SU-DHL-6 (cell line): ENCODE measurements around the gene RCAN3.
A peak's percentile ranks its signal among the peaks of the same experiment; 100 is the strongest.

Source experiments
- H2AFZ ChIP-seq: fragments of 200-600 bp; sonication (generic); 2 replicates; pipeline ENCODE4 v1.6.1; 2014; ENCODE audit warnings: low read depth, mild to moderate bottlenecking, moderate library complexity, mixed read lengths, antibody characterized with exemption, low read length; ENCODE audit not compliant: severe bottlenecking
- H3F3A ChIP-seq: fragments of 200-600 bp; shearing (Covaris generic); 2 replicates; pipeline ENCODE4 v1.6.0; 2016; ENCODE audit warnings: antibody characterized with exemption, mild to moderate bottlenecking; ENCODE audit not compliant: insufficient read depth
- H3K27ac ChIP-seq: fragments of 200-600 bp; sonication (generic); 2 replicates; pipeline ENCODE4 v1.5.1; 2016; ENCODE audit warnings: low read depth, mild to moderate bottlenecking, low read length, moderate library complexity, mixed read lengths
- H3K27me3 ChIP-seq: fragments of 200-600 bp; sonication (generic), shearing (Covaris generic); 2 replicates; pipeline ENCODE4 v1.6.0; 2014; ENCODE audit warnings: mild to moderate bottlenecking, low read length
- H3K36me3 ChIP-seq: fragments of 200-600 bp; sonication (generic); 2 replicates; pipeline ENCODE4 v1.6.1; 2014; ENCODE audit warnings: mild to moderate bottlenecking, low read length, mixed read lengths
- H3K4me2 ChIP-seq: fragments of 300-600, 200-600 bp; shearing (Covaris generic), sonication (generic); 2 replicates; pipeline ENCODE4 v1.6.0; 2014; ENCODE audit warnings: low read length, low read depth, mild to moderate bottlenecking; ENCODE audit not compliant: poor library complexity, severe bottlenecking
- H3K4me3 ChIP-seq: fragments of 200-600 bp; sonication (generic); 2 replicates; pipeline ENCODE4 v1.5.1; 2014; ENCODE audit warnings: antibody characterized with exemption, low read length, mild to moderate bottlenecking, mixed read lengths; ENCODE audit not compliant: insufficient read depth, poor library complexity, severe bottlenecking
- H3K79me2 ChIP-seq: fragments of 200-600 bp; sonication (generic); 2 replicates; pipeline ENCODE4 v1.6.1; 2014; ENCODE audit warnings: mild to moderate bottlenecking, low read length, moderate library complexity; ENCODE audit not compliant: insufficient read depth
- H3K9ac ChIP-seq: fragments of 200-600 bp; sonication (generic); 2 replicates; pipeline ENCODE4 v1.7.0; 2014; ENCODE audit warnings: mild to moderate bottlenecking, low read length
- H3K9me2 ChIP-seq: fragments of 200-600 bp; sonication (generic); replicated peaks from 2 replicates; pipeline ENCODE4 v1.6.1; 2014; ENCODE audit warnings: low read length; ENCODE audit not compliant: insufficient read depth
- H3K9me3 ChIP-seq: fragments of 200-600 bp; sonication (generic); 2 replicates; pipeline ENCODE4 v1.6.1; 2014; ENCODE audit warnings: low read length, mixed read lengths; ENCODE audit not compliant: insufficient read depth
- H4K20me1 ChIP-seq: fragments of 200-600 bp; sonication (generic); 2 replicates; pipeline ENCODE4 v1.6.1; 2014; ENCODE audit warnings: low read depth, mild to moderate bottlenecking, antibody characterized with exemption, low read length, moderate library complexity, mixed read lengths
- EZH2phosphoT487 ChIP-seq: fragments of 200-600 bp; sonication (generic), shearing (Covaris generic); conservative IDR thresholded peaks from 2 replicates; pipeline ENCODE4 v1.6.1; 2018; ENCODE audit warnings: mild to moderate bottlenecking, antibody characterized with exemption, low read length, moderate library complexity, mixed read lengths
- TF ChIP-seq, protein P1 (sequence below): fragments of 200-600 bp; sonication (generic); IDR thresholded peaks from one replicate; pipeline ENCODE4 v1.5.1; 2017; ENCODE audit warnings: antibody characterized with exemption, mild to moderate bottlenecking, low read length, moderate library complexity; ENCODE audit not compliant: insufficient read depth, poor library complexity, severe bottlenecking

Gene RCAN3

DNA sequence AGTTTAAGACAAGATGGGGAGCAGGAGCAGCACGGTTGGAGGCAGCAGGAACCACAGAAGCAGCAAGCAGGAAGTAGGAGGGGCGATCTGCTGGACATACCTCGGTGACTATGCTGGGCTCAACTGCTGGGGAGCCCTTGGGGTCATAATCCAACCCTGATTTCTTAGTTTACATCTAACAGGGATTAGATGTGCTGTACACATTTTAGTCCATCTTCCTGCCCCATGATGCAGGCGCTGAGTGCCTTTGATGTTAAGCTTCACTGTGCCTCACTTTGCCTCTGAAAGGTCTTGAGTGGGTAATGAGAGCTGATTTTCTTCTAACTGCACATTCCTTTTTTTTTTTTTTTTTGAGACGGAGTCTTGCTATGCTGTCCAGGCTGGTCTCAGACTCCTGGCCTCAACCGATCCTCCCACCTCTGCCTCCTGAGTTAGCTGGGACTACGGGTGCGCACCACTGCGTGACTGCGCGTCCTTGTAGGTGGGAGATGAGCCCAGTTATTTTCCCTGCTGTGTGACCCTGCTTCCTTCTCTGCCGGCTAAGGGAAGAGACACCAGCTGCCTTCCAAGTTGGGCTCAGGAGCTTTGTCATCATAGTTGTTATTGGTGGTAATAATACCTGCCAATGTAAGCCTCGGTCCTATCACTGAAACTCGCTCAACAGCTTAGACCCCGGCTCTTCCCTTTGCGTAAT, 1.1 kb upstream of the RCAN3 start:
- Histone ChIP-seq H3K9me2 (no peaks in the 10 kb centered on the region), H3F3A (peaks cover 32% of the 10 kb centered on the region), H3K4me2 (peak overlapping the region; percentile 93), H3K36me3 (no peaks in the 10 kb centered on the region), H3K27me3 (no peaks in the 10 kb centered on the region), H3K4me3 (peak overlapping the region; percentile 72), H4K20me1 (no peaks in the 10 kb centered on the region), H3K9ac (peak overlapping the region; percentile 84), H3K9me3 (no peaks in the 10 kb centered on the region), H3K27ac (peak overlapping the region; percentile 74), H2AFZ (peak overlapping the region; percentile 92), H3K79me2 (no peaks in the 10 kb centered on the region)
- TF ChIP-seq EZH2phosphoT487: no peak
- TF ChIP-seq, protein P1, sequence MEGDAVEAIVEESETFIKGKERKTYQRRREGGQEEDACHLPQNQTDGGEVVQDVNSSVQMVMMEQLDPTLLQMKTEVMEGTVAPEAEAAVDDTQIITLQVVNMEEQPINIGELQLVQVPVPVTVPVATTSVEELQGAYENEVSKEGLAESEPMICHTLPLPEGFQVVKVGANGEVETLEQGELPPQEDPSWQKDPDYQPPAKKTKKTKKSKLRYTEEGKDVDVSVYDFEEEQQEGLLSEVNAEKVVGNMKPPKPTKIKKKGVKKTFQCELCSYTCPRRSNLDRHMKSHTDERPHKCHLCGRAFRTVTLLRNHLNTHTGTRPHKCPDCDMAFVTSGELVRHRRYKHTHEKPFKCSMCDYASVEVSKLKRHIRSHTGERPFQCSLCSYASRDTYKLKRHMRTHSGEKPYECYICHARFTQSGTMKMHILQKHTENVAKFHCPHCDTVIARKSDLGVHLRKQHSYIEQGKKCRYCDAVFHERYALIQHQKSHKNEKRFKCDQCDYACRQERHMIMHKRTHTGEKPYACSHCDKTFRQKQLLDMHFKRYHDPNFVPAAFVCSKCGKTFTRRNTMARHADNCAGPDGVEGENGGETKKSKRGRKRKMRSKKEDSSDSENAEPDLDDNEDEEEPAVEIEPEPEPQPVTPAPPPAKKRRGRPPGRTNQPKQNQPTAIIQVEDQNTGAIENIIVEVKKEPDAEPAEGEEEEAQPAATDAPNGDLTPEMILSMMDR: no peak

DNA sequence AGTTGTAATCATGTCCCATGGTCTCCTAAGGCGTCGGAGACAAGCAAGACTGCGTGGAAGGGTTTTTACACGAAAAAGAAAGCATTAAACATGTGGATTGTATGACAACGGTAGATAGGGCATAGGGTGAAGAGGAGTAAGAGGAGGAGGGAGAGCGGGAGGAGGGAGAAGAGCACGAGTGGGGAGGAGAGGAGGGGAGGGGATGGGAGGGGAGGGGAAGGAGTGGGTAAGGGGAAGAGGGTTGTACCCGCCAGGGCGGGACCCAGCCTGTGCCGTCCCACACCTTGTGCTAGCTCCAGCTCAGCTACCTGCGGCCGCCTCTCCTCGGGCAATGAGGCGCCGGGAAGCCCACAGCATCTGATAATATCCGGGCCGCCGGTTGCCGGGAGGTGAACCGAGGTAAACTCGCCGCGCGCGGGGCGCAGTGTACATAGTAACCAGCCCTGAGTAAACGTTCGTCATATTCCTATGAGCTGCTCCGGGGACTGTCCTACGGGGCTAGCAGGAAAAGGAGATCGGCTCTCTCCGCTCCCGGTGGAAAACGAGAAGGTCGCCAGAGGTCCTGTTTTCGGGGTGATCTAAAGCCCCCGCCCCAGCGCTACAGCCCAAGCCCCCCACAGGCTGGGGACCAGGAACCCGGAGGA, 449 bp upstream of the RCAN3 start:
- Histone ChIP-seq H3K27ac (peak overlapping the region; percentile 74), H4K20me1 (no peaks in the 10 kb centered on the region), H3K4me2 (peak overlapping the region; percentile 93), H3K36me3 (no peaks in the 10 kb centered on the region), H3F3A (peaks cover 32% of the 10 kb centered on the region), H3K9me3 (no peaks in the 10 kb centered on the region), H3K79me2 (no peaks in the 10 kb centered on the region), H3K4me3 (peak overlapping the region; percentile 72), H3K27me3 (no peaks in the 10 kb centered on the region), H3K9ac (peak overlapping the region; percentile 84), H3K9me2 (no peaks in the 10 kb centered on the region), H2AFZ (peak overlapping the region; percentile 92)
- TF ChIP-seq EZH2phosphoT487: no peak
- TF ChIP-seq, protein P1: no peak

DNA sequence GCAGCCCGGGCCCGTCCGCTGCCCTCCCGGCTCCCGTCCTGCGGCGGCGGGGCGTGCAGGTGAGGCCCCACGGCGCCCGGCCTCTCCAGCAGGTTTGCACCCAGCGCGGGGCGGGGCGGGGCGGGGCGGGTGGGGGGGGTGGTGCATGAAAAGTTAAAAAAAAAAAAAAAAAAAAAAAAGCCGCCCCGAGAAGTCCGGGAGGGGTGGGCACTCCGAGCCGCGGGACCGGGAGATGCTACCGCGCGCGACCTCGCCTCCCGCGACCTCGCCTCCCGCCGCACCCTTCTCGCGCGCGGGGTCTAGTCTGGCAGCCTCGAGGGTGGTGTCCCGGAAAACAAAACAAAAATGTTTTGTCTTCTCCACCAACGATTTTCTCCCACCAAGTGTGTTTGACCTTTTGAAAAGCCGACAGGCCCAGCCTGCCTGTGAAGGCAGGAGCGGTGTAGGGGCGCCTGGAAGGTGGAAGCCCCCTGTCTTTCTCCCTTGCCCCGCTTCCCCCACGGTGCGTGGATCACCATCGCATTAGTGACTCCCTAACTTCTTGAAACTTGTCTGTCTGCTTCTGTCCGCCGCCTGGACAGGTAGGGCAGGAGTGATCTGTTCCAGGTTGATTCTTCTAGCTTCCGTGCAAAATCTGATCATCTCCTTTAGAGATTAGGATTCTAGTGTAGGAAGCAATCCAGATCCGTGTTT, 569 bp downstream of the RCAN3 start:
- Histone ChIP-seq H3K27ac (no peak overlapping the region), H3K27me3 (no peaks in the 10 kb centered on the region), H3K79me2 (no peaks in the 10 kb centered on the region), H3F3A (peaks cover 32% of the 10 kb centered on the region), H4K20me1 (no peaks in the 10 kb centered on the region), H3K9ac (peak overlapping the region; percentile 84), H3K4me2 (peak overlapping the region; percentile 74), H2AFZ (peak overlapping the region; percentile 66), H3K9me2 (no peaks in the 10 kb centered on the region), H3K9me3 (no peaks in the 10 kb centered on the region), H3K36me3 (no peaks in the 10 kb centered on the region), H3K4me3 (peak overlapping the region; percentile 73)
- TF ChIP-seq, protein P1: no peak
- no peak for TF ChIP-seq EZH2phosphoT487
